GM23338 (cell line): ENCODE results near the gene NUP107. TPM values are rescaled to one million over a fixed set of nuclear protein-coding genes. Genes with fewer than 3 reads are reported as not detected.

Experiments
- ATAC-seq: fragments of 200-7000 bp; cut with Tn5 transposase; 3 replicates; pipeline ENCODE4 v1.9.1; 2020
- DNase-seq: peaks from one replicate; pipeline ENCODE4 v3.0.0-alpha.2; 2015; ENCODE audit warnings: low spot score
- H2AFZ ChIP-seq: fragments of 200-600 bp; sonication (generic); 2 replicates; pipeline ENCODE4 v1.8.0; 2016; ENCODE audit warnings: antibody characterized with exemption, mild to moderate bottlenecking, moderate library complexity
- H3F3A ChIP-seq: fragments of 200-600 bp; sonication (generic); replicated peaks from 2 replicates; pipeline ENCODE4 v1.8.0; 2017; ENCODE audit warnings: antibody characterized with exemption, mixed run types, low read depth
- H3K27ac ChIP-seq: fragments of 200-600 bp; sonication (generic); 2 replicates; pipeline ENCODE4 v1.6.1; 2016; ENCODE audit warnings: low read depth
- H3K27me3 ChIP-seq: fragments of 200-600 bp; sonication (generic); 2 replicates; pipeline ENCODE4 v1.8.0; 2016; ENCODE audit warnings: mild to moderate bottlenecking, mixed run types, moderate library complexity; ENCODE audit not compliant: insufficient read depth
- H3K36me3 ChIP-seq: fragments of 200-600 bp; sonication (generic); 2 replicates; pipeline ENCODE4 v1.8.0; 2016; ENCODE audit warnings: mild to moderate bottlenecking; ENCODE audit not compliant: insufficient read depth
- H3K4me1 ChIP-seq: fragments of 200-600 bp; sonication (generic); 2 replicates; pipeline ENCODE4 v1.8.0; 2016; ENCODE audit warnings: mild to moderate bottlenecking, moderate library complexity; ENCODE audit not compliant: insufficient read depth
- H3K4me2 ChIP-seq: fragments of 200-600 bp; sonication (generic); 2 replicates; pipeline ENCODE4 v1.7.1; 2017; ENCODE audit warnings: mixed run types
- H3K4me3 ChIP-seq: fragments of 200-600 bp; sonication (generic); 2 replicates; pipeline ENCODE4 v1.6.1; 2016; ENCODE audit warnings: mixed run types
- H3K79me2 ChIP-seq: fragments of 200-600 bp; sonication (generic); replicated peaks from 2 replicates; pipeline ENCODE4 v1.8.0; 2017; ENCODE audit warnings: mild to moderate bottlenecking; ENCODE audit not compliant: insufficient read depth
- H3K9me2 ChIP-seq: fragments of 200-600 bp; sonication (generic); 2 replicates; pipeline ENCODE4 v1.8.0; 2017; ENCODE audit not compliant: insufficient read depth
- H4K20me1 ChIP-seq: fragments of 200-600 bp; sonication (generic); replicated peaks from 2 replicates; pipeline ENCODE4 v1.8.0; 2017; ENCODE audit warnings: mild to moderate bottlenecking; ENCODE audit not compliant: insufficient read depth
- H3K27ac Mint-ChIP-seq: 2 replicates; pipeline ENCODE4 v1.8.0; 2020; ENCODE audit warnings: inconsistent platforms, mild to moderate bottlenecking, moderate library complexity, mixed read lengths
- H3K27me3 Mint-ChIP-seq: 3 replicates; pipeline ENCODE4 v1.8.0; 2022; ENCODE audit warnings: low read depth, mild to moderate bottlenecking, moderate library complexity, mixed read lengths, inconsistent platforms; ENCODE audit not compliant: insufficient read depth, poor library complexity
- H3K36me3 Mint-ChIP-seq: 3 replicates; pipeline ENCODE4 v1.8.0; 2021; ENCODE audit warnings: low read depth, mild to moderate bottlenecking, inconsistent platforms, moderate library complexity, mixed read lengths
- H3K4me1 Mint-ChIP-seq: 3 replicates; pipeline ENCODE4 v1.8.0; 2020; ENCODE audit warnings: mild to moderate bottlenecking, inconsistent platforms, mixed read lengths
- H3K4me3 Mint-ChIP-seq: 3 replicates; pipeline ENCODE4 v1.8.0; 2021; ENCODE audit warnings: moderate library complexity, mild to moderate bottlenecking, inconsistent platforms, mixed read lengths
- H3K9me3 Mint-ChIP-seq: 3 replicates; pipeline ENCODE4 v1.8.0; 2020; ENCODE audit warnings: moderate library complexity, mild to moderate bottlenecking, inconsistent platforms, mixed read lengths
- CREB1 ChIP-seq: fragments of 250-450 bp; sonication (Bioruptor Pico); IDR thresholded peaks from 2 replicates; pipeline ENCODE4 v1.5.0; 2020; ENCODE audit warnings: low read depth, mild to moderate bottlenecking, moderate library complexity
- EZH2 ChIP-seq: fragments of 200-600 bp; sonication (generic); IDR thresholded peaks from one replicate; pipeline ENCODE4 v1.8.0; 2017; ENCODE audit warnings: antibody characterized with exemption, mild to moderate bottlenecking, low read depth; ENCODE audit not compliant: unreplicated experiment
- EZH2phosphoT487 ChIP-seq: fragments of 200-600 bp; sonication (generic); IDR thresholded peaks from one replicate; pipeline ENCODE4 v1.8.1; 2018; ENCODE audit warnings: antibody characterized with exemption; ENCODE audit not compliant: unreplicated experiment
- JUNB ChIP-seq: IDR thresholded peaks from one replicate; pipeline ENCODE4 v1.6.1; 2016; ENCODE audit warnings: antibody characterized with exemption; ENCODE audit not compliant: unreplicated experiment
- NANOG ChIP-seq: IDR thresholded peaks from 2 replicates; pipeline ENCODE4 v1.6.1; 2016; ENCODE audit warnings: antibody characterized with exemption, borderline replicate concordance
- POLR2AphosphoS5 ChIP-seq: IDR thresholded peaks from 2 replicates; pipeline ENCODE4 v1.6.1; 2016; ENCODE audit warnings: antibody characterized with exemption, low read depth
- STAT1 ChIP-seq: IDR thresholded peaks from one replicate; pipeline ENCODE4 v1.6.1; 2016; ENCODE audit warnings: antibody characterized with exemption; ENCODE audit not compliant: unreplicated experiment
- ZNF114 ChIP-seq: fragments of 250-450 bp; sonication (Bioruptor Pico); IDR thresholded peaks from 2 replicates; pipeline ENCODE4 v1.5.0; 2020; ENCODE audit warnings: mild to moderate bottlenecking, moderate library complexity
- ZNF331 ChIP-seq: fragments of 250-450 bp; sonication (Bioruptor Pico); IDR thresholded peaks from 2 replicates; pipeline ENCODE4 v1.5.0; 2020; ENCODE audit warnings: low read depth, mild to moderate bottlenecking, moderate library complexity
- ZNF462 ChIP-seq: fragments of 250-450 bp; sonication (Bioruptor Pico); IDR thresholded peaks from 2 replicates; pipeline ENCODE4 v1.5.0; 2020; ENCODE audit warnings: mild to moderate bottlenecking, moderate library complexity
- polyA plus RNA-seq: library from polyadenylated mRNA; unstranded; fragments of >200 nt; fragmentation: Nextera tagmentation; extraction: Ambion mirVana; gene quantifications from 2 replicates; pipeline ENCODE4 v1.2.1, GENCODE V29; 2016
- total RNA-seq: library from RNA; depleted of rRNA; stranded (reverse); fragments of >200 nt; shearing (Covaris generic); gene quantifications from 2 replicates; pipeline ENCODE4 v1.2.3, GENCODE V29; 2014
- TF ChIP-seq, protein P1 (sequence below), 2 experiments: fragments of 200-600 bp in 1 of 2; sonication (generic) in 1 of 2; conservative IDR thresholded peaks; 2 replicates each; pipeline versions ENCODE4 v1.5.1 to v1.6.1; 2016 to 2017; ENCODE audit warnings: antibody characterized with exemption in 2 of 2, low read depth in 2 of 2, mild to moderate bottlenecking in 2 of 2, moderate library complexity in 1 of 2
- TF ChIP-seq, protein P2 (sequence below): IDR thresholded peaks from 2 replicates; pipeline ENCODE4 v1.6.1; 2016; ENCODE audit warnings: antibody characterized with exemption
- TF ChIP-seq, protein P3 (sequence below): IDR thresholded peaks from one replicate; pipeline ENCODE4 v1.6.1; 2018; ENCODE audit warnings: antibody characterized with exemption; ENCODE audit not compliant: unreplicated experiment

Gene NUP107
- total and polyA plus RNA-seq, 2 experiments from 2014 or later, result 123 to 152 TPM

DNA sequence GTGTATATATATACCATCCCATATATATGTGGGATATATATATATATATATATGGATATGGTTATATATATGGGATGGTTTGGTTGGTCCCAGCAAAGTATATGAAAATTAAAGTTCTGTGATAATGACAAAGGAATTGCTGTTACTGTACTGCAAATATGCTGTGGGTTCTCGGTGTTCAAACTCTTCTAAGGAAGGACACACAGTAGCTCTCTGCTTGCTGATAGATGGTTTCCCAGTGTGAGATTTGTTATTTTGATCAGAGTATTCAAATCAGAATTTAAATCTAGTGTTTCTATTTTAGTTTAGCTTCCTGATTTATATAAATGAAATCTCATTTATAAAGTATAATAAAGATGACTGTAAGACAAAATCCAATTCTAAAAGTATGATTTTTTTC is 78.9 kb downstream of the NUP107 start:
- DNase-seq (no peak), ATAC-seq (no peak)
- H3K4me3 ChIP-seq, result no peak overlapping the region
- no peaks in the 10 kb centered on the region for H3K79me2 ChIP-seq
- no peaks in the 10 kb centered on the region for H3K27me3 ChIP-seq
- no peak overlapping the region for H3K27ac ChIP-seq
- H3K4me2 ChIP-seq, result no peak overlapping the region
- peaks cover 7% of the 10 kb centered on the region; the same call in 1 of the 2 replicates for H3K36me3 ChIP-seq
- Mint-ChIP-seq H3K27me3 (peaks cover 3% of the 10 kb centered on the region), H3K9me3 (no peaks in the 10 kb centered on the region), H3K4me1 (0 out of 3 replicates have a peak, but pooled peaks cover 5% of the 10 kb centered on the region), H3K36me3 (peaks cover 24% of the 10 kb centered on the region), H3K4me3 (no peak overlapping the region), H3K27ac (no peak overlapping the region)
- no peaks in the 10 kb centered on the region for H3K9me2 ChIP-seq
- no peak overlapping the region for H2AFZ ChIP-seq
- no peaks in the 10 kb centered on the region for H3F3A ChIP-seq
- H4K20me1 ChIP-seq, result no peaks in the 10 kb centered on the region
- no peaks in the 10 kb centered on the region for H3K4me1 ChIP-seq
- TF ChIP-seq, protein P1, sequence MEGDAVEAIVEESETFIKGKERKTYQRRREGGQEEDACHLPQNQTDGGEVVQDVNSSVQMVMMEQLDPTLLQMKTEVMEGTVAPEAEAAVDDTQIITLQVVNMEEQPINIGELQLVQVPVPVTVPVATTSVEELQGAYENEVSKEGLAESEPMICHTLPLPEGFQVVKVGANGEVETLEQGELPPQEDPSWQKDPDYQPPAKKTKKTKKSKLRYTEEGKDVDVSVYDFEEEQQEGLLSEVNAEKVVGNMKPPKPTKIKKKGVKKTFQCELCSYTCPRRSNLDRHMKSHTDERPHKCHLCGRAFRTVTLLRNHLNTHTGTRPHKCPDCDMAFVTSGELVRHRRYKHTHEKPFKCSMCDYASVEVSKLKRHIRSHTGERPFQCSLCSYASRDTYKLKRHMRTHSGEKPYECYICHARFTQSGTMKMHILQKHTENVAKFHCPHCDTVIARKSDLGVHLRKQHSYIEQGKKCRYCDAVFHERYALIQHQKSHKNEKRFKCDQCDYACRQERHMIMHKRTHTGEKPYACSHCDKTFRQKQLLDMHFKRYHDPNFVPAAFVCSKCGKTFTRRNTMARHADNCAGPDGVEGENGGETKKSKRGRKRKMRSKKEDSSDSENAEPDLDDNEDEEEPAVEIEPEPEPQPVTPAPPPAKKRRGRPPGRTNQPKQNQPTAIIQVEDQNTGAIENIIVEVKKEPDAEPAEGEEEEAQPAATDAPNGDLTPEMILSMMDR (conservative IDR thresholded peaks at IDR 0.05; ENCODE audit: low read depth in 2 of 2), result no peak
- TF ChIP-seq, protein P2, sequence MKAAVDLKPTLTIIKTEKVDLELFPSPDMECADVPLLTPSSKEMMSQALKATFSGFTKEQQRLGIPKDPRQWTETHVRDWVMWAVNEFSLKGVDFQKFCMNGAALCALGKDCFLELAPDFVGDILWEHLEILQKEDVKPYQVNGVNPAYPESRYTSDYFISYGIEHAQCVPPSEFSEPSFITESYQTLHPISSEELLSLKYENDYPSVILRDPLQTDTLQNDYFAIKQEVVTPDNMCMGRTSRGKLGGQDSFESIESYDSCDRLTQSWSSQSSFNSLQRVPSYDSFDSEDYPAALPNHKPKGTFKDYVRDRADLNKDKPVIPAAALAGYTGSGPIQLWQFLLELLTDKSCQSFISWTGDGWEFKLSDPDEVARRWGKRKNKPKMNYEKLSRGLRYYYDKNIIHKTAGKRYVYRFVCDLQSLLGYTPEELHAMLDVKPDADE, result no peak
- no peak for TF ChIP-seq JUNB
- no peak for TF ChIP-seq CREB1 (CRISPR knock-in tag)
- no peak for TF ChIP-seq STAT1
- no peak for TF ChIP-seq POLR2AphosphoS5
- TF ChIP-seq ZNF114, result no peak
- TF ChIP-seq, protein P3, sequence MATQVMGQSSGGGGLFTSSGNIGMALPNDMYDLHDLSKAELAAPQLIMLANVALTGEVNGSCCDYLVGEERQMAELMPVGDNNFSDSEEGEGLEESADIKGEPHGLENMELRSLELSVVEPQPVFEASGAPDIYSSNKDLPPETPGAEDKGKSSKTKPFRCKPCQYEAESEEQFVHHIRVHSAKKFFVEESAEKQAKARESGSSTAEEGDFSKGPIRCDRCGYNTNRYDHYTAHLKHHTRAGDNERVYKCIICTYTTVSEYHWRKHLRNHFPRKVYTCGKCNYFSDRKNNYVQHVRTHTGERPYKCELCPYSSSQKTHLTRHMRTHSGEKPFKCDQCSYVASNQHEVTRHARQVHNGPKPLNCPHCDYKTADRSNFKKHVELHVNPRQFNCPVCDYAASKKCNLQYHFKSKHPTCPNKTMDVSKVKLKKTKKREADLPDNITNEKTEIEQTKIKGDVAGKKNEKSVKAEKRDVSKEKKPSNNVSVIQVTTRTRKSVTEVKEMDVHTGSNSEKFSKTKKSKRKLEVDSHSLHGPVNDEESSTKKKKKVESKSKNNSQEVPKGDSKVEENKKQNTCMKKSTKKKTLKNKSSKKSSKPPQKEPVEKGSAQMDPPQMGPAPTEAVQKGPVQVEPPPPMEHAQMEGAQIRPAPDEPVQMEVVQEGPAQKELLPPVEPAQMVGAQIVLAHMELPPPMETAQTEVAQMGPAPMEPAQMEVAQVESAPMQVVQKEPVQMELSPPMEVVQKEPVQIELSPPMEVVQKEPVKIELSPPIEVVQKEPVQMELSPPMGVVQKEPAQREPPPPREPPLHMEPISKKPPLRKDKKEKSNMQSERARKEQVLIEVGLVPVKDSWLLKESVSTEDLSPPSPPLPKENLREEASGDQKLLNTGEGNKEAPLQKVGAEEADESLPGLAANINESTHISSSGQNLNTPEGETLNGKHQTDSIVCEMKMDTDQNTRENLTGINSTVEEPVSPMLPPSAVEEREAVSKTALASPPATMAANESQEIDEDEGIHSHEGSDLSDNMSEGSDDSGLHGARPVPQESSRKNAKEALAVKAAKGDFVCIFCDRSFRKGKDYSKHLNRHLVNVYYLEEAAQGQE, result no peak
- TF ChIP-seq EZH2, result no peak
- TF ChIP-seq ZNF331 (CRISPR knock-in tag), result no peak
- TF ChIP-seq ZNF462 (CRISPR knock-in tag), result no peak
- TF ChIP-seq NANOG, result no peak
- TF ChIP-seq EZH2phosphoT487, result no peak
